Keratinocyte (primary cell): Measurements from ENCODE around the gene LRCOL1. TPM values are rescaled to one million over a fixed set of nuclear protein-coding genes. Genes with fewer than 3 reads are reported as not detected.

Source experiments
- DNase-seq: peaks from one replicate; pipeline ENCODE4 v3.0.0-alpha.2; 2011; ENCODE audit warnings: low read depth, missing footprints, low spot score
- FAIRE-seq: peaks from 2 replicates; lab custom pipeline; 2011; peaks lifted over from hg19 to GRCh38; lab: Jason Lieb, UNC
- H2AFZ ChIP-seq: 2 replicates; pipeline ENCODE4 v1.6.0; 2012; ENCODE audit warnings: low read length, control low read depth, inconsistent platforms; ENCODE audit not compliant: control insufficient read depth
- H3K27ac ChIP-seq: 2 replicates; pipeline ENCODE4 v1.5.1; 2011; ENCODE audit warnings: low read length; ENCODE audit not compliant: control insufficient read depth, insufficient read depth
- H3K27me3 ChIP-seq: 3 replicates; pipeline ENCODE4 v1.6.0; 2011; ENCODE audit warnings: low read length; ENCODE audit not compliant: control insufficient read depth, insufficient read depth; ENCODE audit errors: extremely low read depth
- H3K36me3 ChIP-seq, 2 experiments: 2 replicates in 1 of 2; 3 replicates in 1 of 2; pipeline ENCODE4 v1.5.1; 2011; ENCODE audit warnings: low read length in 2 of 2, mild to moderate bottlenecking in 1 of 2; ENCODE audit not compliant: control insufficient read depth in 2 of 2, insufficient read depth in 2 of 2; ENCODE audit errors: extremely low read depth in 1 of 2
- H3K4me1 ChIP-seq: 3 replicates; pipeline ENCODE4 v1.5.1; 2011; ENCODE audit warnings: low read length; ENCODE audit not compliant: control insufficient read depth, insufficient read depth; ENCODE audit errors: extremely low read depth
- H3K4me2 ChIP-seq: 3 replicates; pipeline ENCODE4 v1.6.0; 2011; ENCODE audit warnings: low read depth, low read length; ENCODE audit not compliant: control insufficient read depth, insufficient read depth; ENCODE audit errors: extremely low read depth
- H3K4me3 ChIP-seq, 3 experiments: fragments of 200-600 bp in 1 of 3; sonication (generic) in 1 of 3; 2 replicates in 2 of 3; 3 replicates in 1 of 3; pipeline ENCODE4 v1.5.1; 2011 to 2016; ENCODE audit warnings: low read length in 3 of 3, mild to moderate bottlenecking in 3 of 3, control low read depth in 2 of 3, inconsistent platforms in 1 of 3, low read depth in 1 of 3, mixed read lengths in 1 of 3, mixed run types in 1 of 3, moderate library complexity in 1 of 3; ENCODE audit not compliant: control insufficient read depth in 2 of 3, insufficient read depth in 2 of 3; ENCODE audit errors: extremely low read depth in 1 of 3
- H3K79me2 ChIP-seq: 2 replicates; pipeline ENCODE4 v1.6.0; 2012; ENCODE audit warnings: low read length; ENCODE audit not compliant: control insufficient read depth, insufficient read depth
- H3K9ac ChIP-seq: 3 replicates; pipeline ENCODE4 v1.6.0; 2011; ENCODE audit warnings: low read length; ENCODE audit not compliant: control insufficient read depth, insufficient read depth; ENCODE audit errors: extremely low read depth
- H3K9me1 ChIP-seq: 3 replicates; pipeline ENCODE4 v1.6.0; 2011; ENCODE audit warnings: low read length; ENCODE audit not compliant: control insufficient read depth, insufficient read depth; ENCODE audit errors: extremely low read depth
- H3K9me3 ChIP-seq: 2 replicates; pipeline ENCODE4 v1.5.1; 2012; ENCODE audit warnings: low read depth, low read length; ENCODE audit not compliant: control insufficient read depth
- H4K20me1 ChIP-seq: 3 replicates; pipeline ENCODE4 v1.6.0; 2011; ENCODE audit warnings: low read length; ENCODE audit not compliant: control insufficient read depth, insufficient read depth; ENCODE audit errors: extremely low read depth
- CTCF ChIP-seq, 3 experiments: IDR thresholded peaks in 1 of 3; conservative IDR thresholded peaks in 1 of 3; optimal IDR thresholded peaks in 1 of 3; 2 replicates in 2 of 3; 3 replicates in 1 of 3; pipeline versions ENCODE3 to v1.5.1; 2011; ENCODE audit warnings: low read length in 3 of 3, mild to moderate bottlenecking in 3 of 3, moderate library complexity in 2 of 3, control low read depth in 1 of 3, inconsistent platforms in 1 of 3; ENCODE audit not compliant: insufficient read depth in 2 of 3; ENCODE audit errors: extremely low read depth in 1 of 3
- EZH2 ChIP-seq: IDR thresholded peaks from one replicate; pipeline ENCODE4 v1.6.1; 2012; ENCODE audit warnings: inconsistent platforms, mild to moderate bottlenecking, low read length, moderate library complexity
- dilution Hi-C: fragments of 300-500 bp; cut with MboI; formaldehyde crosslinking; loops from one replicate; pipeline ENCODE4 v1.7.0; 2020; ENCODE audit warnings: low sequenced_read_pairs; ENCODE audit not compliant: extremely low pct_ligation_motif_present
- polyA plus RNA-seq, 5 experiments: library from polyadenylated mRNA; depleted of rRNA in 3 of 5; stranded (reverse) in 3 of 5; stranded (forward) in 1 of 5; unstranded in 1 of 5; fragments of >200 nt; gene quantifications; 1 replicate in 1 of 5; 2 replicates in 3 of 5; 3 replicates in 1 of 5; pipeline versions ENCODE4 v1.2.1 to v1.2.3, GENCODE V29; 2011 to 2012; ENCODE audit warnings: missing spikeins in 2 of 5, low read depth in 1 of 5, low replicate concordance in 1 of 5

Gene LRCOL1
- polyA plus RNA-seq, 1 donor (not counting 4 experiments of a cell fraction or from before 2014, with no cell fraction given), result not detected

GRCh38 chr12:132621657-132622435, 11.5 kb upstream of the LRCOL1 start:
- H3K9me3 ChIP-seq, result peaks cover 5% of the 10 kb centered on the region
- TF ChIP-seq CTCF (optimal IDR thresholded peaks at IDR 0.05 in 1 of 3, IDR thresholded peaks at IDR 0.05 in 1 of 3, conservative IDR thresholded peaks at IDR 0.05 in 1 of 3; ENCODE audit: extremely low read depth in 1 of 3, insufficient read depth in 2 of 3, low read length in 3 of 3), result no peak
- no peak for TF ChIP-seq EZH2
- H3K79me2 ChIP-seq, result no peaks in the 10 kb centered on the region
- no peak overlapping the region for H3K9ac ChIP-seq
- no peak overlapping the region for H3K4me2 ChIP-seq
- peaks cover 36% of the 10 kb centered on the region for H3K27me3 ChIP-seq
- dilution Hi-C loops, result no loop called here
- H4K20me1 ChIP-seq, result no peaks in the 10 kb centered on the region
- H3K4me1 ChIP-seq, result no peaks in the 10 kb centered on the region
- H2AFZ ChIP-seq, result no peak overlapping the region
- H3K36me3 ChIP-seq, result peaks cover 4 to 15% of the 10 kb centered on the region in 2 experiments
- no peaks in the 10 kb centered on the region for H3K9me1 ChIP-seq
- DNase-seq (no peak), FAIRE-seq (no peak)
- H3K27ac ChIP-seq, result no peak overlapping the region
- H3K4me3 ChIP-seq, result no peak overlapping the region

GRCh38 chr12:132620899-132621656, 10.7 kb upstream of the LRCOL1 start:
- Histone ChIP-seq H3K4me2 (no peak overlapping the region), H3K36me3 (peaks cover 4 to 12% of the 10 kb centered on the region in 2 experiments)
- no peak for TF ChIP-seq CTCF (optimal IDR thresholded peaks at IDR 0.05 in 1 of 3, IDR thresholded peaks at IDR 0.05 in 1 of 3, conservative IDR thresholded peaks at IDR 0.05 in 1 of 3; ENCODE audit: extremely low read depth in 1 of 3, insufficient read depth in 2 of 3, low read length in 3 of 3)
- no peak for TF ChIP-seq EZH2

More at GRCh38 chr12:132620899-132621656, 10.7 kb upstream of the LRCOL1 start:
- H3K79me2 ChIP-seq, result no peaks in the 10 kb centered on the region
- no peaks in the 10 kb centered on the region for H4K20me1 ChIP-seq
- DNase-seq (no peak), FAIRE-seq (no peak)
- H3K27ac ChIP-seq, result no peak overlapping the region
- dilution Hi-C loops, result no loop called here
- no peaks in the 10 kb centered on the region for H3K4me1 ChIP-seq
- H3K9me1 ChIP-seq, result no peaks in the 10 kb centered on the region
- no peak overlapping the region for H3K4me3 ChIP-seq
- H2AFZ ChIP-seq, result no peak overlapping the region
- no peak overlapping the region for H3K9ac ChIP-seq
- peaks cover 8% of the 10 kb centered on the region for H3K9me3 ChIP-seq
- H3K27me3 ChIP-seq, result peaks cover 43% of the 10 kb centered on the region
